ENCODE measurements around the gene TMEM161B.
A peak's percentile ranks its signal among the peaks of the same experiment; 100 is the strongest.
"Not testable (repeated sequence)": the region's sequence is repeated elsewhere in the genome, so short reads cannot be mapped to it uniquely, and the experiment has no call there.

Gene TMEM161B

GRCh38 chr5:88269222-88269771, 652 bp upstream of the TMEM161B start:
- peak overlapping the region; percentile 92 for H3K4me3 ChIP-seq (ENCODE audit: low read depth, low read length)
- POLR2A ChIA-PET, result no interaction called here
- DNase-seq (ENCODE audit: low read depth, low spot score), result no peak
- TF ChIP-seq CTCF (IDR thresholded peaks at IDR 0.05; ENCODE audit: insufficient read depth, low read length, missing control alignments), result no peak
- CTCF ChIA-PET, result no interaction called here

GRCh38 chr5:88264565-88264964, 4.1 kb downstream of the TMEM161B start:
- DNase-seq (ENCODE audit: low read depth, low spot score); POLR2A ChIA-PET; H3K4me3 ChIP-seq (ENCODE audit: low read depth, low read length); CTCF ChIA-PET: not testable (repeated sequence)

GRCh38 chr5:88263349-88263748, 5.3 kb downstream of the TMEM161B start:
- CTCF ChIA-PET, result no interaction called here
- TF ChIP-seq CTCF (IDR thresholded peaks at IDR 0.05; ENCODE audit: insufficient read depth, low read length, missing control alignments), result no peak
- POLR2A ChIA-PET, result no interaction called here
- H3K4me3 ChIP-seq (ENCODE audit: low read depth, low read length), result no peak overlapping the region
- no peak for DNase-seq (ENCODE audit: low read depth, low spot score)

GRCh38 chr5:88262116-88262515, 6.5 kb downstream of the TMEM161B start:
- no peak overlapping the region for H3K4me3 ChIP-seq (ENCODE audit: low read depth, low read length)
- no peak for TF ChIP-seq CTCF (IDR thresholded peaks at IDR 0.05; ENCODE audit: insufficient read depth, low read length, missing control alignments)
- ChIA-PET CTCF (no interaction called here), POLR2A (no interaction called here)
- DNase-seq (ENCODE audit: low read depth, low spot score), result peak; percentile 16

- ChIA-PET POLR2A (no interaction called here), CTCF (no interaction called here)
- no peak for DNase-seq (ENCODE audit: low read depth, low spot score)
- H3K4me3 ChIP-seq (ENCODE audit: low read depth, low read length), result no peak overlapping the region
- TF ChIP-seq CTCF (IDR thresholded peaks at IDR 0.05; ENCODE audit: insufficient read depth, low read length, missing control alignments), result no peak
Measured at GRCh38 chr5:88258636-88259035, 10.0 kb downstream of the TMEM161B start.

- CTCF ChIA-PET, result interaction anchor here (1.4 kb wide), 1 partner anchor 8 kb away, joined by 4 read pairs; no protein-coding TSS in a partner anchor
Measured at GRCh38 chr5:88256872-88257271, 11.8 kb downstream of the TMEM161B start.

More at GRCh38 chr5:88256872-88257271, 11.8 kb downstream of the TMEM161B start:
- no peak overlapping the region for H3K4me3 ChIP-seq (ENCODE audit: low read depth, low read length)
- DNase-seq (ENCODE audit: low read depth, low spot score), result no peak
- POLR2A ChIA-PET, result no interaction called here
- no peak for TF ChIP-seq CTCF (IDR thresholded peaks at IDR 0.05; ENCODE audit: insufficient read depth, low read length, missing control alignments)

All from AG04449 (cell line).